ENCODE data around the gene MVK.

The MVK gene

DNA sequence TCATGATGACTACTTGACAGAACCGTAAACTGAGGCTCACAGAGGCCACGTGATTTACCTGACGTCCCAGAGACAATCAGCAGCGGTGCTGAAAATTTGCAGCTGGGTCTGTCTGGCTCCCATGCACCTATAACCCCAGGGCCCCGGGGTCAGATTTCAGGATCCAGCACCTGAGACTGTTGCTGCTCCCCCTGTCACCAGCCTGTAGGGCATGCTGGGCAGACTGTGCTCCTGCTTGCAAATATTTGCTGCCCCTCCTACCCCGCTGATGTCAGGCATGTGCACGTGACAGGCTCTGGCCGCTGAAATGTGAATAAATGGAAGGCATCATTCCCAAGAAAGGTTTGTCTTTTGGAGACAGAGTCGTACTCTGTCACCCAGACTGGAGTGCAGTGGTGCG, 6.3 kb upstream of the MVK start:
- FAIRE-seq, result no peak

DNA sequence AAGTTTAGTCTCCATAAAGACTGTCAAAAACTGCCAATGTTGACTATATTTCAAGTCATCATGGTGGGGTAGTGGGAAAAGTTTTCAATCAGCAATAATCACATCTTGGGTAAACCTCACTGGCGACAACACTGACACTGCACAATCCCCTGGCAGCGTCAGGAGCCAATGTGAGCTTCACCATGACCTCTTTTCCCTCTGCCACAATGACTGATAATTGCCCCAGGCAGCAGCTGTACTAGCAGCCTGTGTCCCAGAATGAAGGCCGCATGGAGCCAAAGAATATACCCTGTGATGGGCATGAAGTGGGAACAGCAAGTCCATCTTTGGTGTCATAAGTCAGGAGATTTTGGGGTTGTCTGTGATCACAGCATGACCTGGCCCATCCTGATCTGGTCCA, 5.6 kb upstream of the MVK start:
- no peak for FAIRE-seq

DNA sequence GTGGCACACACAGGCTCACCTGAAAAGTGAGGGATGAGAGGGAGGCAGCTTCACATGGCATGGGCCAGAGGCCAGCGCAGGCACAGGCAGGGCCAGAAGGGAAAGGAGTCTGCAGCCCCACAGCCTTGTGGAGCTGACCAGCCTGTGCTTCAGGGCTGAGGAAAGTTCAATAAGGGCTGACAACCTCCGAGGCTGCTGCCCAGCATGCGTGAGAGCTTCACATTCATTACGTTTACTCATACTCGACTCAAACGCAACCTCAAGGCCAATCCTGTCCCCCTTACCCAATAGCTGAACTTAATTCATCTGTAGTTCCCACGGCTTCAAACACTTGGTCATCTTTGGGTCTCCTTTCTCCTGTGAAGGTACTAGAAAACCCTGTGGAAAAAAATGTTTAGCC, 5.1 kb upstream of the MVK start:
- no peak for FAIRE-seq

DNA sequence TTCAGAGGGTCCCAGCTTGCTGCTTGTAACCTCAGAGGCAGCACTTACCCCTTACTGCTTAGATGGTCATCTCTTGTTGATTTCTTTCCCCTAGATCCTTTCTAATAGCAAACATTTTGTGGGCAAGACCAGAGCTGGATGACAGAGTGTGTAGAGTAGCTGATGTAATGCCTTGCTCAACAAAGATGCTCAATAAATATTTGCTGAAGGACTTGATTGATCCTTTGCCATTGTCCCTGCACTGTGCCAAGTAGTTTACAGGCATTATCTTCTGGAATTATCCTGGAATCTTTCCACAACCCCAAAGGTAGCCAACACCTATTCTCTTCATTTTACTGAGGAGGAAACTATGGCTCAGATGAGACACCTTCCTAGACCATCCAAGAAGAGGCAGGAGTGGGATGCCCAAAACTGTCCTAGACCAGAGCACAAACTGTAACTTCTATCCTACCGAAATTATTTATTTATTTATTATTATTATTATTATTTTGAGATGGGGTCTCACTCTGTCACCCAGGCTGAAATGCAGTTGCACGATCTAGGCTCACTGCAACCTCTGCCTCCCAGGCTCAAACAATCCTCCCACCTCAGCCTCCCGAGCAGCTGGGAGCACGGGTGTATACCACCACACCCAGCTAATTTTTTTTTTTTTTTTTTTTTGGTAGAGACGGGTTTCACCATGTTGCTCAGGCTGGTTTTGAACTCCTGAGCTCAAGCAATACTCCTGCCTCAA, 1.7 kb upstream of the MVK start:
- no peak for FAIRE-seq

DNA sequence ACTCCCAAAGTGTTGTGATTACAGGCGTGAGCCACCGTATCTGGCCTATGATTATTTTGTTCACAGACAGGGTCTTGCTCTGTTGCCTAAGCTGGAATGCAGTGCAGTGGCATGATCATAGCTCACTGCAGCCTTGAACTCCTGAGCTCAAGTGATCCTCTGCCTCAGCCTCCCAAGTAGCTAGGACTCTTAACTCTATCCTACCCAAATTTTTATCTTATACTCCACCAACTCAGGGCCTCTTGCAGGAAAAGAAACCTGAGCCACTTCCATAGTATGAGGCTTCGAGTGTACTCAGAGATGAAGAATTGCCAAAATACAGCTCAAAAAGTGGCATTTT, 1.1 kb upstream of the MVK start:
- no peak for FAIRE-seq

DNA sequence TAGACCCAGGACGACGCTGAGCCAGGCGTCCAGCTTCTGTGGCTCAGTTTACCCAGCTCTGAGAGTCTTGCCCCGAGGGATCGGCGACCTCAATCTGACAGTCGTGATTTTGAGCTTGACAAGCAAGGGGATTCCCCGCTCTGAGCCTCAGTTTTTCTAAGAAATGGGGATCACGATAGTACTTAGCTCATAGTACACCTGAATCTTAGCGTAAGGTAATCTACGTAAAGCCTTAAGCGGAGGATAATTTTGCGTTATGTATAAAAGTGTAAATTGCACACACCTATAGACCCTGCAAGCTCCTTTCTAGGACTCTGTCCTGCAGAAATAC, 285 bp downstream of the MVK start:
- FAIRE-seq, result no peak

DNA sequence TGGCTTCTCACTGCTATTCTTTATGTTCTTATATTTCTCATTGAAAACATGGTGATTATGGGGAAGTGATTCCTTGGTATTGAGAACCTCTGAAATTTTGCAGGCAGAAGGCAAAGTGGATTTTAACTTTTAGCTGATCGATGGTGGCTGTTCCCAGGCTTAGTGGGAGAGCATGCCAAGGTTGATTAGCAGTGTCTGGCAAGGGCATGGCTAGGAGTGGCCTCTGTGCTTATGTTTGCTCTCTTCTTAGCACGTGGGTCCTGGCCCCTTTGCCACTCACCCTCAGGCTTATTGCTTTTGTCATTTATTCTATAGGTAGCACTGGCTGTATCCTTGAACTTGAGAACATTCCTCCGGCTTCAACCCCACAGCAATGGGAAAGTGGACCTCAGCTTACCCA, 2.1 kb downstream of the MVK start:
- FAIRE-seq, result no peak

GRCh38 chr12:109577311-109577710, 3.7 kb downstream of the MVK start:
- FAIRE-seq, result no peak

DNA sequence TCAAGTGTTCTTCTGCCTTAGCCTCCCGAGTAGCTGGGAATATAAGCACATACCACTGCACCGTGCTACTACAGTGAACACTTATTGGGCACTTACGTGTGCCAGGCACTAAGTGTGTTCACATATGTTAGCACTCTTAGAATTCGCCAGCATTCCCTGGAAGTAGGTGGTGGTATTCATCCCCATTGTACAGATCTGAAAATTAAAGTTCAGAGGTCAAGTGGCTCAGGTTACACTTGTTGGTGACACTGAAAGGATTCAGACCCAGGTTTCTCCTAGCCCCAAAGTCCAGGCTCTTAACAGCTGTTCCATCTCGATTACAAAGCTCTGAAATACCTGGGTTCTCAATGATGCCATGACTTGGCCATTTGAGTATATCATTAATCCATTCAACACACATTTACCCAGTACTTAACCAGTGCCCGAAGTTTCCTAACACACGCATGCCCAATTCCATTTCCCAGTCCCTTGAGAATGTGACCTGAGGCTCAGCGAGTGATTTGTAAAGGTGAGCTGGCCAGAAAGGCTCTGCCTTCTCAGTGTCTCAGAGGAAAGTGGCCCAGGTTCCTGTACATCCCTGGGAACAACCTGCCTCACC, 4.8 kb downstream of the MVK start:
- FAIRE-seq, result no peak

DNA sequence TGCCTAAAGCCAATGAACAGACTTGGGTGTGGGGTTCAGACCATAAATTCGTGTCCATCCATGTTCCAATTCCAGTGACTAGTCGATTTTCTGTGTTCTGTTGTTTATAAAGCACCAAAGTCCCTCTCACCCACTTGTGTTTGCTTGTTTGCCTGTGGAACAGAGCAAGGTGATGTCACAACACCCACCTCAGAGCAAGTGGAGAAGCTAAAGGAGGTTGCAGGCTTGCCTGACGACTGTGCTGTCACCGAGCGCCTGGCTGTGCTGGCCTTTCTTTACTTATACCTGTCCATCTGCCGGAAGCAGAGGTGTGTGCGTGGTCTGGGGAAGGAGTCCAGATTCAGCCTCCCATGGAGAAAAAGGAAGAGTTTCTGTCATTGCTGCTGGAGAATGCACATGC, 6.0 kb downstream of the MVK start:
- FAIRE-seq, result no peak

DNA sequence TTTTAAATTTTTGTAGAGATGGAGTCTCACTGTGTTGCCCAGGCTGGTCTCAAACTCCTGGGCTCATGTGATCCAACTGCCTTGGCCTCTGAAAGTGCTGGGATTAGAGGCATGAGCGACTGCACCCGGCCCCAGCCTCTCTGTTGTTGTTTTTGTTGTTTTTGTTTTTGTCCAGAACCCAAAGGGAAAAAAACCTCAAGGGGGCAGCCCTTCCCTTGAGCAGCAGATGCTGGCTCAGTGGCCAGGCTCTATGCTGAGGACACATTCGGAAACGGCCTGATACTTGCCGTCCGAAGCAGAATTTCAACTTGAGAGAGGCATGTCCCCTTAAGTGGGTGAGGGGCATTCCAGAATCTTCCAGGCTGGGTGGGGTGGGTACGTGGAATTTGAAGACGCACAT, 6.7 kb downstream of the MVK start:
- no peak for FAIRE-seq

DNA sequence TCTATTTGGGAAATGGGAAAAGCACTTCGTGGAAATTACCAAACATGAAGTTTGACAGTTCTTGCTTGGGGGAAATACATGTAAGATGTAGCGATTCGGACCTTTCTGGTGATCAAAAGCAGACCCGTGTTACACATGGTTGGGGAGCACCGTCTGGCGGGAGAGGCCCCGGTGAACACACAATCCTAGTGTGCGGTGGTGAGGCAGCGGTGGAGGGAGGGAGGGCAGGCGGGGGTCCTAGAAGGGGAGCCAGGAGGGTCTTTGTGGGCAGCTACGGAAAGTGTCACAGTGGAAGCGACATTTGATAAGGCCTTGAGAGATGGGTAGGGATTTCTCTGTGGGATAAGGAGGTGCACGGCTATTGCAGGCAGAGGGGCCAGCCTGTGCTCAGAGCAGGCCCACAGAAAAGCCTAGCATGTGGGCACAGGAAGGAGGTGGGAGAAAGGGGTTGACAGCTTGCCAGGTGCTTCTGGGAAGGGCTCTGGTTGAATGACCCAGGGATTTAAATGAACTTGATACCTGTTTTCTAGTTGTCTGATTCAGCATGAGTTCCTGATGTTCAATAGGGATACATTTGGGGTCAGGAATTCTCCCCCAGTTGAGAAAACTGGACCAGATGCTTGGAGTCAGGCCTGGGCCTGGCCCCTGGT, 7.2 kb downstream of the MVK start:
- no peak for FAIRE-seq

GRCh38 chr12:109581334-109581691, 7.7 kb downstream of the MVK start:
- FAIRE-seq, result no peak

DNA sequence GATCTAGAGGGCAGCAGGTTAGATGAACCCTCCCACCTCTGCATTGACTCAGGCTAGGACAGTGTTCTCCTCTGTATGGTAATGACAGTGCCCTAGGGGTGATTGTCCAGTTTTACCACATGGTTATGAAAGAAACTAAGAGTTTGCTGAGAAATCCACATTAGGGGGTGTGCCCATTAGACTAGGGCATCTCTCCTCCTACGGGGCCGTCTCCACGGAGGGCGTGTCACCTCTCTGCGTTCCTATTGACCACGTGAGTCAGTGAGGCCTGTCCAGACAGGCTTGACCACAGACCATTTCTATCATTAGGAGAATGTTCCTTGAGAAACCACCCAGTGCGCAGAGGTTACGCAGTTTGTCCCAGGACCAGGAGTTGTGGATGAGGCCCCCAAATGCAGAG, 8.3 kb downstream of the MVK start:
- no peak for FAIRE-seq

GRCh38 chr12:109582636-109583035, 9.0 kb downstream of the MVK start:
- FAIRE-seq, result no peak

- FAIRE-seq, result no peak
These were observed 10.1 kb downstream of the MVK start for GRCh38 chr12:109583733-109584132.

- no peak for FAIRE-seq
These were observed 13.0 kb downstream of the MVK start for GRCh38 chr12:109586385-109587296.

DNA sequence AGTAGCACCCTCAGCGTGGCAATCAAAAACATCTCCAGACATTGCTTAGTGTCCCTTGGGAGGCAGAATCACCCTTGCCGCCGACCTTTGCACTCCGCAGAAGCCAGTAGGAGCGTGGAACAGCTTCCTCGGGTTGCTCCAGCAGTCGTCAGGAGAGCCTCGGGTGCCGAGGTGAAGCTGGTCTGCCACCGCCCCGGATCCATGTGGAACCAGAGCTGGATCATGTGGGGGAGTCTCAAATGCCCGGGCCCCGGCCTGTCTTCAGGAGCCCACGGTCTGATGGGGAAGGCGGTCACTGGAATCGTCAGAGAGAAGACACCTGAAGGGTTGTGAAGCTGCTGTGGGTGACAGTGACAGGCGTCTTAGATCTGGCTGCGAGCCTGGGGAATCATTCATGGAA, 14.3 kb downstream of the MVK start:
- FAIRE-seq, result no peak

DNA sequence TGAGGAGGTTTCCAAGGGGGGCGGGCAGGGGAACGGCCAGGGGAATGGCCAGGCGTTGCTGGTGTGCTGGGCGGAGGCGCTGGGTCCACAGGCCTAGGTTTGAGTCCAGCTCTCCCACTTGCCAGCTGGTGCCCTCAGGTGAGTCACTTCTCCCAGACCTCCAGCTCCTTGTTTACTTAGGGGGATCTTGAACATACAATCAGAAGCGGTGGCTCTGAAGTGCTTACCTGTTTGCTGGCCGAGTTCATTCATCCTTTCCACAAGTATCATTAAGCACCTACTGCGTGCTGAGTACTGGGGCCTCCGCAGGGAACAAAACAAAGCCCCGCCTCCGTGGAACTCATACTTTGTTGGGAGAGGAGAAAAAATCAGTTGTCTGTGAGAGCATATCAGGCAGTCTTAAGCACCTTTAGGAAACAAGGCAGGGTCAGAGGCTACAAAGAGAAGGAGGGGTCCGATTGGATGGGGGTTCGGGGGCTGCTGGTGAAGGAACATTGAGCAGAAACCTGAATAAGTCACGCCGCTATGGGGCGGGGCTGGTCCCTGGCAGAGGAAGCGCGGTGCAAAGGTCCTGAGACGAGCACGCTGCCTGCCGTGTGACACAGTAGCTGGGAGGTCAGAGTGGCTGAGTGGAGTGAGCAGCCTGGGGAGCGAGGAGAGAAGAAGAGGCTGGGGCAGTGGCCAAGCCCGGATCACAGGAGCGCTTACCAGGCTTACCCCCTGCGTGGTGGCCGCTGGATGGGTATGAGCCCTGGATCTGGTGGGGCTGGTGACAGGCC, 15.1 kb downstream of the MVK start:
- FAIRE-seq, result no peak

- no peak for FAIRE-seq
These were observed 15.6 kb downstream of the MVK start for GRCh38 chr12:109589240-109589590.

DNA sequence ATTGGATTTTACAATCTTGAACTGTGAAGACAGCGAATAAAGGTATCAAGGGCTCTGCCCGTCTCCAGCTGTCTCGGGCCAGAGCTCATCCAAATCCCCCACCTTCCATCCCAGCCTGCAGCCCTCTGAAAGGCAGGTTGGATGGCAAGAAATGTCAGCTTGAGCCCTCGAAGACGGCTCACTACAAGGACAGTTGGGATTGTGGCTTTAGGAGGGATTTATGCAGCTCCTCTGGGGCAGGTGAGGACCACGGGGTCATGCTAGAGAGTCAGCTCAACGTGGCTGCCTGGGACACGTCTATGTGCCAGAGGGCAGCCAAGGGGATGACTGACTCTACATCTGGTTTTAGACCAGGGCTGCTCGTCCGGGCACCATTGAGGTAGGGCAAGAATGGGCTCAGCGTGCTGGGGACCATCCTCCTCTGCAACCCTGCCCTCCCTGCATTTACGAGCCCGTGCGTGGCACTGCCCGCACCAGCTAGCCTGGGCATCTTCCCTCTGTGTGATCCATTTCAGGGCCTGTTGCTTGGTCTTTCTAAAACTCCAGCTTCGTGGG, 16.2 kb downstream of the MVK start:
- FAIRE-seq, result no peak

DNA sequence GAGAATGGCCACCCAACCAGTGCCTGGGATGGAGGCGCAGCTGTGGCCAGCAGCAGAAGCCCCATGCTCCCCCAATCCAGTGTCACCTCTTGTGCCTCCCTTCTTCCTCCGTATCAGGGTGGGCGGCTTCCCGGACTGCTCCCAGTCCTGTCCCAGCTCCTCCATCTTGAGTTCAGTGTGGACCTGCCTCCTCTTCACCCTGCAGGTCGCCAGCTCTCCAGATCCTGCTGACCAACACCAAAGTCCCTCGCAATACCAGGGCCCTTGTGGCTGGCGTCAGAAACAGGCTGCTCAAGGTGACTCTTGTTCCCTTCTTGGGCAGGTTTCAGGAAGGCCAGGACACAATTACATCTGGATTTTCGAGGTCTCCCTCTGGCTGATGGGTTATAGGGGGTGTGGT, 17.0 kb downstream of the MVK start:
- no peak for FAIRE-seq

GRCh38 chr12:109591041-109591440, 17.4 kb downstream of the MVK start:
- no peak for FAIRE-seq

All from A204.1 (cell line).